Colonic mucosa (tissue), 4 donors: ENCODE results near the gene REC114. TPM values are rescaled to one million over a fixed set of nuclear protein-coding genes. Genes with fewer than 3 reads are reported as not detected.
"Not testable (repeated sequence)": the region's sequence is repeated elsewhere in the genome, so short reads cannot be mapped to it uniquely, and the experiment has no call there.

Experiments
- DNase-seq: peaks from one replicate; pipeline ENCODE4 v3.0.0-alpha.2; 2020
- H3K27ac ChIP-seq: fragments of 200-600 bp; one replicate; pipeline ENCODE4 v1.8.0; 2021
- H3K27me3 ChIP-seq: fragments of 200-600 bp; one replicate; pipeline ENCODE4 v1.8.0; 2021
- H3K36me3 ChIP-seq: fragments of 200-600 bp; one replicate; pipeline ENCODE4 v1.8.0; 2021
- H3K4me1 ChIP-seq: fragments of 200-600 bp; one replicate; pipeline ENCODE4 v1.8.0; 2021; ENCODE audit warnings: mild to moderate bottlenecking
- H3K4me3 ChIP-seq: fragments of 200-600 bp; one replicate; pipeline ENCODE4 v1.8.0; 2021
- H3K9ac ChIP-seq, 2 donors: one replicate each; pipeline ENCODE4 v1.7.0; 2013; ENCODE audit warnings: control low read depth in 2 of 2, low read depth in 2 of 2, low read length in 2 of 2
- H3K9me3 ChIP-seq: fragments of 200-600 bp; one replicate; pipeline ENCODE4 v1.8.0; 2021
- CTCF ChIP-seq: fragments of 200-600 bp; IDR thresholded peaks from one replicate; pipeline ENCODE4 v1.8.0; 2022; ENCODE audit warnings: antibody characterized with exemption, mild to moderate bottlenecking
- intact Hi-C: fragments of 100-400 bp; cut with DNase I; formaldehyde crosslinking; loops from one replicate; pipeline ENCODE4 v1.14.1; 2022
- total RNA-seq, 2 donors: library from RNA; stranded (reverse); fragmentation: NEBNext Ultra II Directional in 1 of 2; extraction: Animal tissue kit (Norgen Biotek cat#: 25700) in 1 of 2; gene quantifications; one replicate each; pipeline ENCODE4 v1.2.1, GENCODE V29; 2021
- donor health status: healthy.
- donor health status: DM: no; HTN: no; CAD: no.
- donor health status: DM: no; HTN: no; CAD: no.

REC114 gene
- total RNA-seq, 2 donors from 2014 or later = not detected

GRCh38 chr15:73403171-73403570, 39.8 kb upstream of the REC114 start:
- Histone ChIP-seq H3K9me3 (no peaks in the 10 kb centered on the region), H3K36me3 (no peaks in the 10 kb centered on the region), H3K9ac (no peak overlapping the region), H3K27ac (no peak overlapping the region), H3K27me3 (no peaks in the 10 kb centered on the region), H3K4me3 (no peak overlapping the region), H3K4me1 (no peaks in the 10 kb centered on the region)
- DNase-seq = no peak
- intact Hi-C loops = no loop called here
- TF ChIP-seq CTCF = no peak

GRCh38 chr15:73414876-73415275, 28.1 kb upstream of the REC114 start:
- H3K9ac ChIP-seq = no peak overlapping the region
- intact Hi-C loops = no loop called here
- no peaks in the 10 kb centered on the region for H3K9me3 ChIP-seq
- H3K36me3 ChIP-seq = no peaks in the 10 kb centered on the region
- no peak for DNase-seq
- no peaks in the 10 kb centered on the region for H3K4me1 ChIP-seq
- no peak for TF ChIP-seq CTCF
- H3K27me3 ChIP-seq = no peaks in the 10 kb centered on the region
- H3K27ac ChIP-seq = no peak overlapping the region
- H3K4me3 ChIP-seq = no peak overlapping the region

GRCh38 chr15:73424506-73424905, 18.5 kb upstream of the REC114 start:
- Histone ChIP-seq H3K27ac (no peak overlapping the region), H3K9ac (no peak overlapping the region), H3K9me3 (no peaks in the 10 kb centered on the region), H3K36me3 (no peaks in the 10 kb centered on the region), H3K4me1 (no peaks in the 10 kb centered on the region), H3K27me3 (no peaks in the 10 kb centered on the region), H3K4me3 (no peak overlapping the region)
- no peak for DNase-seq
- intact Hi-C loops = no loop called here
- TF ChIP-seq CTCF = no peak

- intact Hi-C loops = no loop called here
- no peaks in the 10 kb centered on the region for H3K9me3 ChIP-seq
- H3K27me3 ChIP-seq = no peaks in the 10 kb centered on the region
- H3K36me3 ChIP-seq = no peaks in the 10 kb centered on the region
- no peaks in the 10 kb centered on the region for H3K4me1 ChIP-seq
- no peak overlapping the region for H3K9ac ChIP-seq
- no peak overlapping the region for H3K27ac ChIP-seq
- no peak overlapping the region for H3K4me3 ChIP-seq
- no peak for DNase-seq
- TF ChIP-seq CTCF = no peak
Measured at GRCh38 chr15:73425510-73425909, 17.5 kb upstream of the REC114 start.

GRCh38 chr15:73426323-73426994, 16.5 kb upstream of the REC114 start:
- intact Hi-C loops = no loop called here
- no peak overlapping the region for H3K27ac ChIP-seq
- H3K4me1 ChIP-seq = no peaks in the 10 kb centered on the region
- no peaks in the 10 kb centered on the region for H3K9me3 ChIP-seq
- no peak overlapping the region for H3K9ac ChIP-seq
- H3K4me3 ChIP-seq = no peak overlapping the region
- TF ChIP-seq CTCF = no peak
- no peak for DNase-seq
- H3K27me3 ChIP-seq = no peaks in the 10 kb centered on the region
- H3K36me3 ChIP-seq = no peaks in the 10 kb centered on the region

GRCh38 chr15:73431329-73431728, 11.6 kb upstream of the REC114 start:
- H3K36me3 ChIP-seq, H3K27ac ChIP-seq, H3K4me3 ChIP-seq, H3K9ac ChIP-seq, DNase-seq, intact Hi-C loops, H3K27me3 ChIP-seq, H3K4me1 ChIP-seq, H3K9me3 ChIP-seq: not testable (repeated sequence)
